Ureter (tissue), 1 donor: Measurements from ENCODE around the gene PRR35. TPM values are rescaled to one million over a fixed set of nuclear protein-coding genes. Genes with fewer than 3 reads are reported as not detected.
"Not testable (repeated sequence)": the region's sequence is repeated elsewhere in the genome, so short reads cannot be mapped to it uniquely, and the experiment has no call there.

ENCODE experiments used
- DNase-seq: peaks from one replicate; pipeline ENCODE4 v3.0.0-alpha.2; 2020; ENCODE audit warnings: low spot score
- total RNA-seq: library from RNA; stranded (reverse); gene quantifications from one replicate; pipeline ENCODE4 v1.2.4, GENCODE V29; 2023
- donor health status: DM: yes; HTN: yes; CAD: no.

PRR35 gene
- total RNA-seq, 1 donor from 2014 or later = not detected

DNA sequence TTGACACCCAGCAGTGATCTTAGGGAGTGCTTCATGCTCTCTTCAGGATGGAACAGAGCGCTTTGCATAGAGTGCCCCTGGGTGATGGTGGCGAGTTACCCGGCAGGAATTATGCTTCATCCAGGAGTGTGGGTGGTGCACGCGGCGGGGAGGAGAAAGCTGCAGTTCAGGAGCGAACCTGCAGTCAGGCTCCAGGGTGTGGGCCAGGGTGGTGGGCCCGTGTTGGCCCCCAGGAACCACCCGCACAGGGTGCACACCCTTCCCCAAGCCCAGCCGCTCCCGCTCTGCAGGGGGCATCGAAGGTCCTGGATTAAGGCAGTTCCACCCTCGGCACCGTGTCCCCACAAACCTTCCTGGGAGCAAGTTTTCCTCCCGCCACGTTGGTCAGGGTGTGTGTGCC is 33.6 kb downstream of the PRR35 start:
- no peak for DNase-seq

DNA sequence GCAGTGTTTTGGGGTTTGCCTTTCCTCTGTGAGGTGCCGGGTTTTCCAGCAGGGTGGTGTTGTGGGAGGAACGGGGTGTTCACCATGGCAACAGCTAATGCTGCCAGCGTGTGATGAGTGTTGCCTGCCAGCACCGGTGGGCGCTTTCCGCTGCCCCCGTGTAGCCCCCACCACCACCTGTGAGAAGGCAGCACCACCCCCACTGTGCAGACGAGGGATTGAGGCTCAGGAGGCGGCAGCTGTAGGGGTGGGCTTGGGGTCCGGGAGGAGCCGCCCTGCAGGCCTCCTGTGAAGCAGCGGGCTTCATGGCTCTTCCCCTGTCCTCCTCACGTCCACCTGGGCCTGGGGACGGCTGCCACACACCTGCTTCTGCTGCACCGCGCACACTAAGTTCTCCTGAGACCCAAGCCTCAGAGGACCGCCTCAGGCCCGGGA is 34.9 kb downstream of the PRR35 start:
- DNase-seq = no peak

DNA sequence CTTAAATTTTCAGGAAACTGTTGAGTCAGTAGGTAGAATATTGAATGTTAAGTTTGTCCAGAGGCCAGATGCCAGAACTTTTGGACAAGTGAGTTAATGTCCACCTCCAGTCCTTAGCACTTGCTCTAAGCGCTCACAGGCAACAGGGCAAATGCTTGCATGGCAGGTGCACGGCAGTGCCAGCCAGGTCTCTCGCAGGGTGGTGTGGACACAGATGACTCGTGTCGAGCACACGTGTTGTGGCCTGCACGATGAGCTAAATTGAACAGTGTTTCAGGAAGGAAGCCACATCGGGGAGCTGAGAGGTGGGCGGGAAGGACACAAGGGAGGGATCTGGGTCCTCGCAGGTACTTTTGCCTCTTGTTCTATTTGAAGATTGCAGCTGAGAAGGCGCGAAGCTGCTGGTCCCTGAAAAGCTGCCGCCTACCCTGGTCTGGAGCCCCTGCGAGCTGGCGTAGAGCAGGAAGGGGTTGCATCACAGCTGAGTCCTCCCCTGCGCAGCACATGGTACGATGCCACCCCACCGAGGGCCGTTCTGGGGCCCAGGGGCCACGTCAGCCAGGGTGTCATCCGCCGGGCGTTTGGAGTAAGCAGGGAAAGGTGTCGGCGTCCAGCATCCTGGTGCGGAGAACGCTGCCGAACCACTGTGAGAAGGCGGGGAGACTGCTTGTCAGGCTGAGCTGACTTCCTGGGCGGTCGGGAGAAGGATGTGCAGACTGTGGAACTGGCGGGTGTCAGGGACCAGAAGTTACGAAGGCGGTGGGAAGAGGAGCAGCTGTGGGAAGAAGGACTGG is 35.9 kb downstream of the PRR35 start:
- DNase-seq = no peak

DNA sequence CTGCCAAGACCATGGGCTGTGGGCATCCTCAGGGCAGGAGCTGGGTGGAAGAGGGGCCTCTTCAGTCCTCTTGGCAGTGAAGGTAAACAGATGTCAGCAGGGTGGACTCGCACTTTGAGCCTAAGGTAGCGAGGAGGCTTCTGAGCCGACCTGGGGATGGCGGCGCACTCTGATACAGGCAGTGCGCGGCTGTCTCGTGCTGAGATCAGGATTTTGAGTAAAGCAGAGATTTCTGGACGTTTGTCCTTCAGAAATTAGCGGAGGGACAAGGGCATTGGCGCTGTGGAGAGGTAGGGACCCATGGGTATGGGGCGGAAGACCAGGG is 36.5 kb downstream of the PRR35 start:
- DNase-seq = no peak

DNA sequence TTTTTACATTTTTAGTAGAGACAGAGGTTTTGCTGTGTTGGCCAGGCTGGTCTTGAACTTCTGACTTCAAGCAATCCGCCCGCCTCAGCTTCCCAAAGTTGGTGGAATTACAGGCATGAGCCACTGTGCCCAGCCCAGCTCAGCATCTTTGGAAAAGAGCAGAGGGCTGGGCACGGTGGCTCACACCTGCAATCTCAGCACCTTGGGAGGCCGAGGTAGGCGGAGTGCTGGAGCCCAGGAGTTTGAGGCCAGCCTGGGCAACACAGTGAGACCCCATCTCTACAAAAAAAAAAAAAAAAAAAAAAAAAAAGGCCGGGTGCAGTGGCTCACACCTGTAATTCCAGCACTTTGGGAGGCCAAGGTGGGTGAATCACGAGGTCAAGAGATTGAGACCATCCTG is 37.5 kb downstream of the PRR35 start:
- not testable (repeated sequence) for DNase-seq

DNA sequence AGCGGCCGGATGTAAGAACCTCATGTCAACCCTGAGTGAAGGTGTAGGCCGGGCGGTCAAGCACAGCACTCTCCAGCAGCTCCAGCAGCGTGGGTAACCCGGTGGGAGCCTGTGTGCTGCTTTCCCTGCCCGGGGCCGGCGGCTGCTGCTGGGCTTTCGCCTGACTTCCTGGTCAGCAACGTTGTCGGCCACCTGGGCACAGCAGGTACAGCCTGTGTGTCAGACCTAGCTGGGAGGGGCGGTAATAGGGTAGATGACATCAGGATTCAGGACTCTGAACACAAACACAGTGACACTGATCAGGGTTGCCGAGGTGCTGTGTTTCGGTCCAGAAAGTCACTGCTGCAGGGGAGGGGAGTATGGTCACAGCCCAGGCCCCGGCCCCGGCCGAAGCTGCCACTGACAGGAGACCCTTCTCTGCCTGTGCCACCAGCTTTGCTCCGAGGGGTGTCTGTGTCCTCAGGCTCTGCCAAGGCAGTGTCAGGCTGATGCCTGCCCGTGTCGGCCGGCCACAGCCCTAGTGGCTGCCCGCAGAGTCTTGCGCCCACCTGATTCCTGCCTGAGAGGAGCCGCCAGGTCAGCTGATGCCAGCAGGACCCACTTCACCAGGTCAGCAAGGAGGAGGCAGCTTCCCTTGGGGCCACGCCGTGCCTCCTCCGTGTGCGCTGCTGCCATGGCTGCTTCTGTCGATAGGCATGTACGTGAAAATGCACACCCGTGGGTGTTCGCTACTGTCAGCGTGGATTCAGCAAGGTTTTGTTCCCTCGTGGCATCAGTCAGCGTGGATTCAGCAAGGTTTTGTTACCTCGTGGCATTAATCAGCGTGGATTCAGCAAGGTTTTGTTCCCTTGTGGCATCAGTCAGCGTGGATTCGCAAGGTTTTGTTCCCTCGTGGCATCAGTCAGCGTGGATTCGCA is 38.9 kb downstream of the PRR35 start:
- no peak for DNase-seq

DNA sequence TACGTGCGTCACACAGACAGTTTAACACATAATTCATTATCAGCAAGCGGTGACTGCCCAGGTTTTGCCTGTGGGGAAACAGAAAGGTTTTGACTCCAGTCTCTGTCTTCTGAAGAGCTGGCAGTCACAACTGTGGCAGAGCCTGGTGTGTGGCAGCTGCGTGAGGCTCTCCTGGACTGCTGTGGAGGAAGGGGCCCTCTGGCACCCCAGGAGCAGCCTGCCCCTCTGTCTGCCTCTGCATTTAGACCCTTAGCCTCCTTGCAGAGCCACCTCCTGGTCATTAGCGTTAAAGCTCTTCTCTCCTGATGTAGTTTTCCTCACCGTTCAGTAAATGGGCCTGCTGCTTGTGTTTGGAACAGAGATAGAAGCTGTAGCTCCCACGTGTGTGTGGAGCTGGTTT is 40.6 kb downstream of the PRR35 start:
- DNase-seq = no peak

DNA sequence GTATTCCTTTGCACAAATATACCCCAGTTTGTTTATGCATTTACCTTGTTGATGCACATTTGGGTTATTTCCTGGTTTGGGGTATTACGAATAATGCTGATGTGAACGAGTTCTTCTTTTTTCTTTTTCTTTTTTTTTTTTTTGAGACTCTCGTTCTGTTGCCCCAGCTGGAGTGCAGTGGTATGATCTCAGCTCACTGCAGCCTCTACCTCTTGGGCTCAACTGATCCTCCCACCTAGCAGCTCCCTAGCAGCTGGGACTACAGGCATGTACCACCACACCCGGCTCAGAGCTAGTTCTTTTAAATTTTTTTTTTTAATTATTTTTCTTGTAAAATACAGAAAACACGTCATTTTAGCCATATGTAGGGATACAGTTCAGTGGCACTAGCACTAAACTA is 43.7 kb downstream of the PRR35 start:
- no peak for DNase-seq

DNA sequence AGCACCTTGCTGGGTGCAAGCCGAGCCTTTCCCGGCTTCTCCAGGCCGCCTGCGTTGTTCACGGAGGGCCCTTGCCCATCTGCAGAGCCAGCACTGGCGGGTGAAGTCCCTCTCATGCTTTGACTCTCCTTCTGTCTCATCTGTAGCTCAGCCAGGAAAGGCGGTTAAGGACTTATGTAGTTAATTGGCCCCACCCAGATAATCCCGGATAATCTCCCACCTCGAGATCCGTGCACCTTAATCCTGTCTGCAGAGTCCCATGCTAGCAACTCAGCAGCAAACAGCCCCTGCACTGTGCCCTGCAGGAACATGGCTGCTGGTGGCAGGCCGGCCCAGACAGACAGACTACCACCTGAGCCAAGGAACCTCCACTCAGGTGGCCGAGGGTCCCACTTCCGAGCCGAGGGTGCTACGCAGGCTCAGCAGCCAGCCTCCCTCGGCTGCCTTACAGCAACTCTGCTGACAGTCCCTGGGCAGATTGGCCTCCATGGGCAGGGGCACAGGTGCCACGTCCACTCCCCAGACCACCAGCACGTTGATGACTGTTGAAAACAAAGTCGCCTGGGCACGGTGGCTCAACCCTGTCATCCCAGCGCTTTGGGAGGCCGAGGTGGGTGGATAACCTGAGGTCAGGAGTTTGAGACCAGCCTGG is 46.6 kb downstream of the PRR35 start:
- no peak for DNase-seq

DNA sequence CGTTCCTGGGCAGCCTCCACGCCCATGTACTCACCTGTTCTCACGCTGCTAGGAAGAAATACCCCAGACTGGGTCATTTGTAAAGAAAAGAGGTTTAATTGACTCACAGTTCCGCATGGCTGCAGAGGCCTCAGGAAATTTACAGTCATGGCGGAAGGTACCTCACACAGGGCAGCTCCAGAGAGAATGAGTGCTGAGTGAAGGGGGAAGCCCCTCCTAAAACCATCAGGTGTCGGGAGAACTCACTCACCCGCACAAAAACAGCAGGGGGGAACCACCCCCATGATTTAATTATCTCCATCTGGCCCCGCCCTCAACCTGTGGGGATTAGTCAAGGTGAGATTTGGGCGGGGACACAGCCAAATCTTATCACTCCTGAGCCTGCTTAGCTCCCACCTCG is 47.8 kb downstream of the PRR35 start:
- DNase-seq = no peak

DNA sequence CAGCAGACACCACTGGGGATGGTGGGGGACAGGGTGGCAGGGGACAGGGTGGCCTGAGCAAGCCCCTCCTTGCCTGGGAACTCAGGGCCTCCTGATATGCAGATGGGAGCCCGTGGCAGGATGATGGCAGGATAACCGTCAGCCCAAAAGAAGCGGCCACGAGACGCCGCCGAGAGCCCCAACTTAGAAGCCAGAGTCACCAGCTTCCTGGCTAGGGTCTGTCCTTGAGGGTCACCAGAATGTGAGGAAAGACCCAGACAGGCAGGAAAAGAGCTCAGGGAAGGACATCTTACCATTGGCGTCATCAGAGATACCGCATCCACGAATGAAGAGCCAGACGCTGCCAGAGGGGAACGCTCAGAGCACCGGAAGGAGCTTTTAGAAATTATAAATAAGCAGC is 49.1 kb downstream of the PRR35 start:
- DNase-seq = no peak

DNA sequence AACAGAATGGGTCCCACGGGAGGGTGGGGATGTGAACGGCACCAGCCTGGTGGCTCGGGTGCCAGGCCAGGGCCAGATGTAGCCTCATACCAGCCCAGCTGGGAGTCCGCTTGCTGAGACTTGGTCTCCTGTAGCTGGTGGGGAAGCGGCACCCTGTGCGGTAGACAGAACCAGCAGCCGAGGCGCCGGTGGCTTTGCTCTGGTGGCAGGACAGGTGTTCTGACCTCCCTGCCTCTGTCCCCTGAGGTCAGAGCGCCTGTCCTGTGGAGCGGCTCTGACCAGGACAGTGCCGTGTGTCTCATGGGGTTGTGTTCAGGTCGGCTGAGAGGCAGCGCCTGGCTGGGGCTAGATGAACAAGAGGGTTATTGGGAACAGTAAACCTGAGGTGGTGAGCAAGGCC is 49.8 kb downstream of the PRR35 start:
- no peak for DNase-seq

DNA sequence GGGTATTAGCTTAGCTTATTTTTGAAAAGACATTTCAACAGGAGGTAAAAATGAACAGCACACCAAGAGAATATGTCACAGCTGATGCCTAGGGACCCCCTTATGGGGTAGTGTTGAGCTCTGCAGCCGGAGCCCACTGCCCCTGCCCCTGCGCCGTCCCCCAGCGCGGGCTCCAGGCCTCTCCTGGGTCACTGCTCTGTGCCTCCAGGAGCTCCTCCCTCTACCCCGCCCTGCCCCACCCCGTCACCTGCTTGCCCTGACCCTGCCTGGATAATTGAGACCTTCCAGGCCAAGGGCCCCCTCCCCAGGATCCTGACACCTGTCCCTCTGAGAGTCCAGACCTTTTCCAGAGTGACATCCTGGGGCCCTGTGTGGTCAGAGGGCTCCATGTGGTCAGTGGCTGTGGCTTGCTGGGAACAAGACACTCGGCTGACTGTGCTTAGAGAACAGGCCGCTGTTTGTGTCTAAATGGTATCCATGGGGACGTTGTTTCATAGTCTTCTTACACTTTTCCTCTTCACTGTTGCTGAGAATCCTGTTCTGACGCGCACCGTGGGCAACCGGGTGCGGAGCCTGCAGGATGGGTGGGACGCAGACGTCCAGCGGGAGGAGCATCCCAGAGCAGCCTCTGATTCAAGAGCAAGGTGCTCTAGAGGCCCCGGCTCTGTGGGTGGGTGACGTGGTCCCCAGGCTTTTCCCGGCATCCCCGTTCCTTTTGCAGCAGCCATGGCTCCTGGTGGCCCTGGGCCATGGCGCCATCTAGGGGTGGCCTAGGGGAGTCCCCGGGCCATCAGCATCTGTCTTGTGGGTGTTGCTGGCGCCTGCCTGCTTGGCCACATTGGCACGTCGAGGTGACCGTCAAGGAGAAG is 50.6 kb downstream of the PRR35 start:
- DNase-seq = no peak

DNA sequence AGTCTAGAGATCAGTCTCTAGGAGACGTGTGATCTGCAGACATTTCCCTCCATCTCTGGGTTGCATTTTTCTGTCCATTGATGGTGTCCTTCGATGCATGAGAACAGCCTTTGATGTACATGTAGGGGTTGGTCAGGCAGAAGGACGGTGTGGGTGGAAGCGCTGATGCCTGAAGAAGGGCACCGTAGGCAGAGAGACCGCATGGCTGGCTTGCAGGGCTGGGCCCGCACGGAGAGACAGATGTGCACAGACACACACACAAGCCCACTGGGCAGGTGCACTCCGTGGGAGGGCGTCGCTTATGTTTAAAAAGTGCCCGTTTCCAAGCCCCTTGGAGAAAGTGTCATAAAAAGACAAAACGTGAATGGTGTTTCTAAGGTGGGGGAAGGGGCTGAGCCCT is 54.9 kb downstream of the PRR35 start:
- DNase-seq = no peak

Other genes with a start within 250 kb of the PRR35 start
- gene AXIN1, start 207.7 kb upstream of the PRR35 start, total RNA-seq = 20.1 TPM
- 56.6 TPM for gene MRPL28, start 189.9 kb upstream of the PRR35 start, total RNA-seq
- 37.6 TPM for gene PGAP6, start 178.4 kb upstream of the PRR35 start, total RNA-seq
- gene NME4, start 163.2 kb upstream of the PRR35 start, total RNA-seq = 121 TPM
- gene DECR2, start 158.5 kb upstream of the PRR35 start, total RNA-seq = 17.5 TPM
- 42.0 TPM for gene RAB11FIP3, start 134.7 kb upstream of the PRR35 start, total RNA-seq
- 60.1 TPM for gene CAPN15, start 32.7 kb upstream of the PRR35 start, total RNA-seq
- gene NHLRC4, start 6.6 kb downstream of the PRR35 start, total RNA-seq = 0.36 TPM
- 65.7 TPM for gene PIGQ, start 9.6 kb downstream of the PRR35 start, total RNA-seq
- gene RAB40C, start 29.7 kb downstream of the PRR35 start, total RNA-seq = 39.2 TPM
- gene WFIKKN1, start 70.6 kb downstream of the PRR35 start, total RNA-seq = 0.65 TPM
- 48.3 TPM for gene METTL26, start 75.9 kb downstream of the PRR35 start, total RNA-seq
- gene MCRIP2, start 81.4 kb downstream of the PRR35 start, total RNA-seq = 40.4 TPM
- 53.3 TPM for gene WDR90, start 89.0 kb downstream of the PRR35 start, total RNA-seq
- gene RHOT2, start 107.7 kb downstream of the PRR35 start, total RNA-seq = 129 TPM
- 2.3 TPM for gene RHBDL1, start 115.3 kb downstream of the PRR35 start, total RNA-seq
- gene STUB1, start 120.0 kb downstream of the PRR35 start, total RNA-seq = 118 TPM
- 63.4 TPM for gene JMJD8, start 123.9 kb downstream of the PRR35 start, total RNA-seq
- 10.4 TPM for gene WDR24, start 130.0 kb downstream of the PRR35 start, total RNA-seq
- 1.3 TPM for gene FBXL16, start 145.4 kb downstream of the PRR35 start, total RNA-seq
- gene METRN, start 154.7 kb downstream of the PRR35 start, total RNA-seq = 20.8 TPM
- 43.2 TPM for gene ANTKMT, start 160.8 kb downstream of the PRR35 start, total RNA-seq
- gene CCDC78, start 166.0 kb downstream of the PRR35 start, total RNA-seq = 5.3 TPM
- gene HAGHL, start 166.7 kb downstream of the PRR35 start, total RNA-seq = 7.9 TPM
- gene CIAO3, start 180.6 kb downstream of the PRR35 start, total RNA-seq = 38.9 TPM
- gene MSLN, start 200.3 kb downstream of the PRR35 start, total RNA-seq = 1.4 TPM
- gene RPUSD1, start 228.0 kb downstream of the PRR35 start, total RNA-seq = 18.7 TPM
- gene CHTF18, start 228.2 kb downstream of the PRR35 start, total RNA-seq = 13.3 TPM
- gene GNG13, start 240.3 kb downstream of the PRR35 start, total RNA-seq = 0.52 TPM